Fibroblast of skin of right biceps (primary cell): ENCODE measurements around the gene MVD.

Experiments
- DNase-seq: peaks from one replicate; pipeline ENCODE4 v3.0.0-alpha.2; 2013

Gene MVD

GRCh38 chr16:88697116-88697830 lies 34.4 kb upstream of the MVD start:
- DNase-seq = no peak

GRCh38 chr16:88696441-88696840 lies 33.5 kb upstream of the MVD start:
- no peak for DNase-seq

GRCh38 chr16:88695753-88696152 lies 32.9 kb upstream of the MVD start:
- DNase-seq = no peak

- no peak for DNase-seq
Measured at GRCh38 chr16:88695218-88695617, 32.3 kb upstream of the MVD start.

GRCh38 chr16:88694221-88695087 lies 31.6 kb upstream of the MVD start:
- DNase-seq = no peak

GRCh38 chr16:88693420-88694177 lies 30.7 kb upstream of the MVD start:
- DNase-seq = no peak

- no peak for DNase-seq
Measured at GRCh38 chr16:88692861-88693260, 30.0 kb upstream of the MVD start.

- no peak for DNase-seq
Measured at GRCh38 chr16:88691924-88692560, 29.2 kb upstream of the MVD start.

- DNase-seq = no peak
Measured at GRCh38 chr16:88691129-88691813, 28.4 kb upstream of the MVD start.

GRCh38 chr16:88690341-88691128 lies 27.6 kb upstream of the MVD start:
- DNase-seq = no peak

- no peak for DNase-seq
Measured at GRCh38 chr16:88688013-88688778, 25.3 kb upstream of the MVD start.

GRCh38 chr16:88687676-88688012 lies 24.8 kb upstream of the MVD start:
- DNase-seq = no peak

GRCh38 chr16:88687254-88687576 lies 24.3 kb upstream of the MVD start:
- DNase-seq = no peak

GRCh38 chr16:88686439-88687253 lies 23.8 kb upstream of the MVD start, which contains the start of gene SNAI3:
SNAI3 (minus strand) TSS chr16:88686507; CDS start chr16:88686406, 101 bp downstream.
- peak; percentile 29 for DNase-seq

- DNase-seq = no peak
Measured at GRCh38 chr16:88686062-88686438, 23.2 kb upstream of the MVD start.

- peak; percentile 55 for DNase-seq
Measured at GRCh38 chr16:88685156-88686061, 22.5 kb upstream of the MVD start.

GRCh38 chr16:88684569-88685155 lies 21.8 kb upstream of the MVD start:
- no peak for DNase-seq

- no peak for DNase-seq
Measured at GRCh38 chr16:88681709-88682451, 19.0 kb upstream of the MVD start.
